HFFc6 (cell line): ENCODE measurements around the gene BMPR1B. TPM values are rescaled to one million over a fixed set of nuclear protein-coding genes. Genes with fewer than 3 reads are reported as not detected.

Experiments
- DNase-seq: peaks from one replicate; pipeline ENCODE4 v3.0.0-alpha.2; 2018
- H3K27ac Mint-ChIP-seq: 2 replicates; pipeline ENCODE4 v1.8.0; 2020; ENCODE audit warnings: mild to moderate bottlenecking, mixed read lengths
- H3K27me3 Mint-ChIP-seq: 2 replicates; pipeline ENCODE4 v1.8.0; 2021; ENCODE audit warnings: mild to moderate bottlenecking, moderate library complexity, mixed read lengths; ENCODE audit not compliant: insufficient read depth
- H3K36me3 Mint-ChIP-seq: 2 replicates; pipeline ENCODE4 v1.8.0; 2021; ENCODE audit warnings: low read depth, mixed read lengths
- H3K4me1 Mint-ChIP-seq: 2 replicates; pipeline ENCODE4 v1.8.0; 2020; ENCODE audit warnings: low read depth, mixed read lengths
- H3K4me3 Mint-ChIP-seq: 2 replicates; pipeline ENCODE4 v1.8.0; 2020; ENCODE audit warnings: mild to moderate bottlenecking, moderate library complexity, mixed read lengths
- H3K9me3 Mint-ChIP-seq: 2 replicates; pipeline ENCODE4 v1.8.0; 2020; ENCODE audit warnings: mild to moderate bottlenecking, mixed read lengths
- total RNA-seq, 6 experiments: library from RNA; stranded (reverse); fragmentation: NEBNext Ultra II Directional; extraction: Animal tissue kit (Norgen Biotek cat#: 25700); gene quantifications; 2 replicates in 1 of 6; 3 replicates in 5 of 6; pipeline ENCODE4 v1.2.3, GENCODE V29; 2021
- TF ChIP-seq, protein P1 (sequence below): fragments of 200-600 bp; sonication (generic); IDR thresholded peaks from 2 replicates; pipeline ENCODE4 v1.5.0; 2021; ENCODE audit warnings: antibody characterized with exemption, mild to moderate bottlenecking

Gene BMPR1B
- total RNA-seq, 6 experiments from 2014 or later, result not detected

DNA sequence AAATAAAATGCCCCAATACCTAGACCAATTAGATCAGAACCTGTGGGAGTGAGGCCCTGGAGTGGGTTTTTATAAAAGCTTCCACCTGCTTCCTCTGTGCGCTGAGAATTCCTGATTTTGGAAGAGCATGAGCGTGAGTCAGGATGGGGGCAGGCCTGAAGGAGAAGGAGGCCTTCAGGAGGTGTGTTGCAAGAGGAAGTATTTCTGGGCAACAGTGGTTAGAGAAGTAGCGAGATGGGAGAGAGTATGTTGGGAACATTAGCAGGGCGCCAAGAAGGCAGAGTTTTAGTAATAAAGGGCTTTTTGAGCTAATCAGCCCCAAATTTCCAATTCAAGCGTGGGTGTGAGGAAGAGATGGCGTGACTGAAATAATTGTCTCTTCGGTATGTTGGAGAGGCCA lies 441.2 kb downstream of the BMPR1B start:
- no peaks in the 10 kb centered on the region for H3K36me3 Mint-ChIP-seq
- no peaks in the 10 kb centered on the region; the same call in 1 of the 2 replicates for H3K9me3 Mint-ChIP-seq
- peaks cover 2% of the 10 kb centered on the region for H3K27me3 Mint-ChIP-seq
- no peak overlapping the region for H3K27ac Mint-ChIP-seq
- TF ChIP-seq, protein P1, sequence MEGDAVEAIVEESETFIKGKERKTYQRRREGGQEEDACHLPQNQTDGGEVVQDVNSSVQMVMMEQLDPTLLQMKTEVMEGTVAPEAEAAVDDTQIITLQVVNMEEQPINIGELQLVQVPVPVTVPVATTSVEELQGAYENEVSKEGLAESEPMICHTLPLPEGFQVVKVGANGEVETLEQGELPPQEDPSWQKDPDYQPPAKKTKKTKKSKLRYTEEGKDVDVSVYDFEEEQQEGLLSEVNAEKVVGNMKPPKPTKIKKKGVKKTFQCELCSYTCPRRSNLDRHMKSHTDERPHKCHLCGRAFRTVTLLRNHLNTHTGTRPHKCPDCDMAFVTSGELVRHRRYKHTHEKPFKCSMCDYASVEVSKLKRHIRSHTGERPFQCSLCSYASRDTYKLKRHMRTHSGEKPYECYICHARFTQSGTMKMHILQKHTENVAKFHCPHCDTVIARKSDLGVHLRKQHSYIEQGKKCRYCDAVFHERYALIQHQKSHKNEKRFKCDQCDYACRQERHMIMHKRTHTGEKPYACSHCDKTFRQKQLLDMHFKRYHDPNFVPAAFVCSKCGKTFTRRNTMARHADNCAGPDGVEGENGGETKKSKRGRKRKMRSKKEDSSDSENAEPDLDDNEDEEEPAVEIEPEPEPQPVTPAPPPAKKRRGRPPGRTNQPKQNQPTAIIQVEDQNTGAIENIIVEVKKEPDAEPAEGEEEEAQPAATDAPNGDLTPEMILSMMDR, result no peak
- no peak for DNase-seq
- H3K4me3 Mint-ChIP-seq, result no peak overlapping the region
- no peaks in the 10 kb centered on the region for H3K4me1 Mint-ChIP-seq

DNA sequence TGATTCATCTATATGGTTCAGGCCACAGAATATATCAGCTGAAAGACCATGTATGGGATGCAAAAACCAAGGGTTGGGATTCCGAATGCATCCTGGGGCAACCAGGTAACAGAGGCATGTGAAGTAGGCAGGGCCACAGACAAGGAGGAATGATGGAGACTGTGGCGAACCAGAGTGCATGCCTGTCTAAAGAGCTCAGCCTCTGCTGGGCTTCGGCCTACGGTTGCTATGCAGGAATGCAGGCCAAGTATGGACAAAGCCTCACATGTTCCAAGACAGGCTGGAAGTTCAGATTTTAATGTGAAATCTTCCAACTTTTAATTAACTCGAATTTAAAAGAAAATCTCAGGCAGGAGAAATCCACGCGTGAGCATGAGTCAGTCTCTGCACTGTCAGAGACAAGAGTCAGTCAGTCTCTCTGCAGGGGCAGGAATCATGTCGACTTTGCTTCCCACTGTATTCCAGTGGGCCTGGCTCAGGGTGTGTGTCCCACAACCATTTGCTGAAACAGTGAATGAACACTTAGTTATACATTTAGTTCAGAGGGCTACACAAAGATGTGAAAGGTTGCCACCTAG lies 446.6 kb downstream of the BMPR1B start:
- DNase-seq, result no peak
- no peaks in the 10 kb centered on the region; the same call in 1 of the 2 replicates for H3K9me3 Mint-ChIP-seq
- H3K4me3 Mint-ChIP-seq, result no peak overlapping the region
- TF ChIP-seq, protein P1, result no peak
- H3K27me3 Mint-ChIP-seq, result peaks cover 2% of the 10 kb centered on the region
- H3K27ac Mint-ChIP-seq, result no peak overlapping the region
- no peaks in the 10 kb centered on the region for H3K36me3 Mint-ChIP-seq
- H3K4me1 Mint-ChIP-seq, result no peaks in the 10 kb centered on the region

DNA sequence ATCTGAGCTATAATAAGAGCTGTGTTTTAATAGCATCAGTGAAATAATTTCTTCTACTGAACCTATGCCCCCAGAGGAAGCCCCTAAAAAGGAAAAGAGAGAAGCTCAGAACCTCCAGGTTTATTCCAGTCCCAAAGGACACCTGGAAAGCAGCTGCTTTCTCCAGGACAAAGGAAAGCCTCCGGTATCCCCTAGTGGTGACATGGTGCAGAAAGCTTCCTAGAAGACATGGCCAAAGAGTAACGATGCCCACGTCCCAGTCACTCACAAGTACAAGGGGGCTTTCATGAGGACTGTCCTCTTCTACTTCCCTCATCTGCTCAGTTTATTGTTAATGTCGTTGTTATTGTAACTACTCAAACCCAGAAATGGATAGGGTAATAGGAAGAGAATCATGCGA lies 447.1 kb downstream of the BMPR1B start:
- DNase-seq, result no peak
- H3K9me3 Mint-ChIP-seq, result no peaks in the 10 kb centered on the region; the same call in 1 of the 2 replicates
- H3K27me3 Mint-ChIP-seq, result peaks cover 2% of the 10 kb centered on the region
- no peak overlapping the region for H3K4me3 Mint-ChIP-seq
- H3K27ac Mint-ChIP-seq, result no peak overlapping the region
- no peaks in the 10 kb centered on the region for H3K4me1 Mint-ChIP-seq
- TF ChIP-seq, protein P1, result peak; percentile 27; the same call in 1 of the 2 replicates
- H3K36me3 Mint-ChIP-seq, result no peaks in the 10 kb centered on the region
